Measurements from ENCODE around the gene SAMD1. TPM values are rescaled to one million over a fixed set of nuclear protein-coding genes. Genes with fewer than 3 reads are reported as not detected.

The SAMD1 gene
- total RNA-seq, 1 experiment from 2014 or later, result 12.9 TPM

DNA sequence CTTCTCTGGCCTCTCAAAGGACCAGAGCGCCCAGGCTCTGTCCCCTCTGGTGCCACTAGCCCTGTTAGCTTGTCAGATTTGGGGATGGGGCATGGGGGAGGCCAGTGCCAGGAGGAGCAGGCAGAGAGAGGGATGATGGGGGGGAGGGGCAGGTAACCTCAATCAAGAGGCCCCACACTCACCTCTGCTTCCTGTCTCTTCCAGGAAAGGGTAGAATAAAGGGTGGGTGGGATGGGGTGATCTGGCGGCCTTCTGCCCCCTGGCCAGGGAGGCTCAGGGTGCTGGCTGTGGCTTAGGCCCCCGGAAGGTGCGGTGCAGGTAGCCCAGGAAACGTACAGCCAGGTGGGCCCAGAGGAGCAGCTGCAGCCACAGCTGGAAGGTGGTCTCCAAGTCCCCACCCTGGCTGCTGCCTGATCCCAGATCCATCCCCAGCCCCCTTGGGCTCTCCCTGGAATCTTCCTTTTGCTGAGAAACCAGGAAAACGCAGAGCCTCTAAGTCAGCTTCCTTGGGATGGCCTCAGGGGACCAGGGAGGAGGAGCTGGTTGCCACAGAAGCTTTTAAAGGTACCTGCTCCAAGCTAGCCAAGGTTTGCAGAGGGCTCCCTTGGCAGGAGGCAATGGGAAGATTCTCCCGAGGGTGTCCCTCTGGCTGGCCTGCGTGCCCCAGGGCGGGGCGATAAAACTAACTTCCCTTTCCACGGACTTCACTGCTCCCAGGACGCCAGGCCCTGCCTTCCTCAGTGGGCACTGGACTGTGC lies 21.7 kb upstream of the SAMD1 start:
- no TSS peak for BruUV-seq (replicated peaks)
- peaks cover 7% of the 10 kb centered on the region for H3K4me1 Mint-ChIP-seq (ENCODE audit: insufficient read depth, unreplicated experiment)
- no peak for DNase-seq (ENCODE audit: unreplicated experiment)
- peaks cover 15% of the 10 kb centered on the region for H3K36me3 Mint-ChIP-seq (ENCODE audit: insufficient read depth, unreplicated experiment)
- CTCF ChIA-PET, result interaction anchor here (0.6 to 1.0 kb wide), 3 partner anchors 33 to 276 kb away, joined by 3 to 4 read pairs (median 4); partner anchors contain the start of gene IL27RA
- TF ChIP-seq, protein P1, sequence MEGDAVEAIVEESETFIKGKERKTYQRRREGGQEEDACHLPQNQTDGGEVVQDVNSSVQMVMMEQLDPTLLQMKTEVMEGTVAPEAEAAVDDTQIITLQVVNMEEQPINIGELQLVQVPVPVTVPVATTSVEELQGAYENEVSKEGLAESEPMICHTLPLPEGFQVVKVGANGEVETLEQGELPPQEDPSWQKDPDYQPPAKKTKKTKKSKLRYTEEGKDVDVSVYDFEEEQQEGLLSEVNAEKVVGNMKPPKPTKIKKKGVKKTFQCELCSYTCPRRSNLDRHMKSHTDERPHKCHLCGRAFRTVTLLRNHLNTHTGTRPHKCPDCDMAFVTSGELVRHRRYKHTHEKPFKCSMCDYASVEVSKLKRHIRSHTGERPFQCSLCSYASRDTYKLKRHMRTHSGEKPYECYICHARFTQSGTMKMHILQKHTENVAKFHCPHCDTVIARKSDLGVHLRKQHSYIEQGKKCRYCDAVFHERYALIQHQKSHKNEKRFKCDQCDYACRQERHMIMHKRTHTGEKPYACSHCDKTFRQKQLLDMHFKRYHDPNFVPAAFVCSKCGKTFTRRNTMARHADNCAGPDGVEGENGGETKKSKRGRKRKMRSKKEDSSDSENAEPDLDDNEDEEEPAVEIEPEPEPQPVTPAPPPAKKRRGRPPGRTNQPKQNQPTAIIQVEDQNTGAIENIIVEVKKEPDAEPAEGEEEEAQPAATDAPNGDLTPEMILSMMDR (IDR thresholded peaks at IDR 0.05; ENCODE audit: unreplicated experiment), result no peak
- H3K9me3 Mint-ChIP-seq (ENCODE audit: unreplicated experiment), result no peaks in the 10 kb centered on the region
- POLR2A ChIA-PET, result no interaction called here
- intact Hi-C loops (cut with micrococcal nuclease), result no loop called here
- no peak overlapping the region for H3K27ac Mint-ChIP-seq (ENCODE audit: low read depth, unreplicated experiment)
- H3K27me3 Mint-ChIP-seq (ENCODE audit: insufficient read depth, unreplicated experiment), result no peaks in the 10 kb centered on the region
- H3K4me3 Mint-ChIP-seq (ENCODE audit: unreplicated experiment), result no peak overlapping the region

DNA sequence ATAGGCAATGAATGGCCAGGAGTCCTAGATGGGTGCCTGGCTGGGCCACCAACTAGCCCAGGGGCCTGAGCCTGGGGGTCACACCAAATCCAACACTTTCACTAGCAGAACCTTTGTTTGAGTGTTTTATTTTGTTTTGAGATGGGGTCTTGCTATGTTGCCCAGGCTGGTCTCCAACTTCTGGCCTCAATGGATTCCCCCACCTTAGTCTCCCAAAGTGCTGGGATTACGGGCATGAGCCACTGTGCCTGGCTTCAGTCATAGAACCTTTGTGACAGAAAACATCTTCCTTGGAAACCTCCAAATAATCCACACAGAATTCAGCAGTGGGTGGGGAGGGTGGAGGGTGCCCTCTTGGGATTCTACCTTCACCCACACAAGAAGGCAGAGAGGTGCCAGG lies 20.9 kb upstream of the SAMD1 start:
- H3K4me3 Mint-ChIP-seq (ENCODE audit: unreplicated experiment), result no peak overlapping the region
- no peaks in the 10 kb centered on the region for H3K9me3 Mint-ChIP-seq (ENCODE audit: unreplicated experiment)
- H3K4me1 Mint-ChIP-seq (ENCODE audit: insufficient read depth, unreplicated experiment), result peaks cover 5% of the 10 kb centered on the region
- no peak for DNase-seq (ENCODE audit: unreplicated experiment)
- TF ChIP-seq, protein P1 (IDR thresholded peaks at IDR 0.05; ENCODE audit: unreplicated experiment), result no peak
- BruUV-seq (replicated peaks), result no TSS peak
- H3K27me3 Mint-ChIP-seq (ENCODE audit: insufficient read depth, unreplicated experiment), result no peaks in the 10 kb centered on the region
- H3K36me3 Mint-ChIP-seq (ENCODE audit: insufficient read depth, unreplicated experiment), result peaks cover 18% of the 10 kb centered on the region
- POLR2A ChIA-PET, result no interaction called here
- CTCF ChIA-PET, result interaction anchor here (0.6 kb wide), 1 partner anchor 276 kb away, joined by 4 read pairs; no protein-coding TSS in a partner anchor
- no peak overlapping the region for H3K27ac Mint-ChIP-seq (ENCODE audit: low read depth, unreplicated experiment)
- intact Hi-C loops (cut with micrococcal nuclease), result no loop called here

DNA sequence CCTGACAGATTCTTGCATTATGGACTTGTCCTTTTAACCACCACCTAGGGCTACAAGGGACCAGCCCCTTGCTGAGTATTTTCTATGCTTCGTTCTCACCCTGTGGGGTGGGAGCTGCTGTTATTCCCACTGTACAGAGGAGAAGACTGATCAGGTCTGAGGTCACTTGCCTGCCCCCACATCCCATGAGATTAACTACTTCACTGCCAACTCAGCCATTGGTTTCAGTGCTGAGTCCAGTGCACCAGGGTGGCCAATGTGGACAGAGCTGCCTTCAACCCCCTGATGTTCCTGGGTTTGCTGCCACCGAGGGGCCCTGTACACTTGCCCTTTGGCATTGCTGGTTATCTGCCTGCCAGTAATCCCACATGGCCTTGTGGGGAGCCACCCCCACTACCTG lies 20.1 kb upstream of the SAMD1 start:
- POLR2A ChIA-PET, result no interaction called here
- Mint-ChIP-seq H3K4me1 (ENCODE audit: insufficient read depth, unreplicated experiment) (no peaks in the 10 kb centered on the region), H3K27me3 (ENCODE audit: insufficient read depth, unreplicated experiment) (no peaks in the 10 kb centered on the region), H3K4me3 (ENCODE audit: unreplicated experiment) (no peak overlapping the region), H3K27ac (ENCODE audit: low read depth, unreplicated experiment) (no peak overlapping the region), H3K9me3 (ENCODE audit: unreplicated experiment) (no peaks in the 10 kb centered on the region), H3K36me3 (ENCODE audit: insufficient read depth, unreplicated experiment) (peaks cover 24% of the 10 kb centered on the region)
- no TSS peak for BruUV-seq (replicated peaks)
- intact Hi-C loops (cut with micrococcal nuclease), result no loop called here
- TF ChIP-seq, protein P1 (IDR thresholded peaks at IDR 0.05; ENCODE audit: unreplicated experiment), result no peak
- CTCF ChIA-PET, result interaction anchor here (0.8 kb wide), 1 partner anchor 10 kb away, joined by 3 read pairs; no protein-coding TSS in a partner anchor
- DNase-seq (ENCODE audit: unreplicated experiment), result no peak

DNA sequence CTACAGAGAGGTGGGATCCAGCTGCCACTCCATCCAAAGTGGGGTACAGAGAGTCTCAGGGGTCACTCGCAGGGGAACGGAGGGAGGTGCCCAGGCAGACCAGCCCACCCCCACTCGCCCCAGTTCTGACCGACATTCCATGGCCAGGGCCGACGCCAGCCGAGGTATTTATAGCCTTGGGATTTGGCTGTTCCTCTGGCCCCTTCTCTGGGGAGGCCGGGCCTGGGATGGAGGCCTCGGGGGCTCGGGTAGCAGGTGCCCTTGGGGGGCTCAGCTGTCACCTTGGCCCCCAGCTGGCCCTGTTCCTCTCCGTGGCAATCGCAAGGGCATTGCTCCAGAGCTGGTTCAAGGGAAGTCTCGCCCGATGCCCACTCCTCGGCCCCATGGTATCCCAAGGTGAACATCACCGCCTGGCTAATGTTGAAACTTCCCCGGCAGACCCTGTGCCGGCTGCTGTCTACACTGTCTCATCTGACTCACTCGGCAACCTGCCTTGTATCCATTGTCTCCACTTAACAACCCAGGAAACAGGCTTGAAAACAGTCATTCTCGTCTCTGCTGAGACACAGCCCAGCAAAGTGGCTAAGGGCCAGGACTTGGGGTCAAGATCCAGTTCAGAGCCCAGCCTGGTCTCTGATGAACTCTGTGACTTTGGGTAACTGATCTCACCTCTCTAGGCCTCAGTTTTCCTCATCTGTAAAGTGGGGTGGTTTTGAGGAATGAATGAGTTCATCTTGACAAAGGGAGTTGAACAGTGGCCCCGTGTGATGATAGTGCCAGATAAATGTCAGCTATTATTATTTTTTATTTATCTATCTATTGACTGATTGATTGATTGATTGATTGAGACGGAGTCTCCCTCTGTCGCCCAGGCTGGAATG lies 17.3 kb upstream of the SAMD1 start:
- intact Hi-C loops (cut with micrococcal nuclease), result no loop called here
- DNase-seq (ENCODE audit: unreplicated experiment), result no peak
- ChIA-PET POLR2A (no interaction called here), CTCF (interaction anchor here (0.6 kb wide), 1 partner anchor 327 kb away, joined by 5 read pairs; no protein-coding TSS in a partner anchor)
- no peak overlapping the region for H3K27ac Mint-ChIP-seq (ENCODE audit: low read depth, unreplicated experiment)
- TF ChIP-seq, protein P1 (IDR thresholded peaks at IDR 0.05; ENCODE audit: unreplicated experiment), result no peak
- H3K9me3 Mint-ChIP-seq (ENCODE audit: unreplicated experiment), result no peaks in the 10 kb centered on the region
- H3K4me1 Mint-ChIP-seq (ENCODE audit: insufficient read depth, unreplicated experiment), result no peaks in the 10 kb centered on the region
- peaks cover 44% of the 10 kb centered on the region for H3K36me3 Mint-ChIP-seq (ENCODE audit: insufficient read depth, unreplicated experiment)
- no peak overlapping the region for H3K4me3 Mint-ChIP-seq (ENCODE audit: unreplicated experiment)
- H3K27me3 Mint-ChIP-seq (ENCODE audit: insufficient read depth, unreplicated experiment), result no peaks in the 10 kb centered on the region
- no TSS peak for BruUV-seq (replicated peaks)

Measured in MCF 10A (cell line).